NCI-H187 (cell line): Measurements from ENCODE around the gene TMEM95.
A peak's percentile ranks its signal among the peaks of the same experiment; 100 is the strongest.
"Not testable (repeated sequence)": the region's sequence is repeated elsewhere in the genome, so short reads cannot be mapped to it uniquely, and the experiment has no call there.

ENCODE experiments used
- DNase-seq, 2 experiments: peaks; one replicate each; lab custom pipeline; 2025; lab: John Stamatoyannopoulos, UW

Gene TMEM95

GRCh38 chr17:7323731-7324437 lies 31.1 kb upstream of the TMEM95 start:
- no peak for DNase-seq

- no peak for DNase-seq
These were observed 30.5 kb upstream of the TMEM95 start for GRCh38 chr17:7324438-7324779.

GRCh38 chr17:7325031-7325528 lies 29.9 kb upstream of the TMEM95 start:
- no peak for DNase-seq

GRCh38 chr17:7326186-7326585 lies 28.8 kb upstream of the TMEM95 start:
- DNase-seq: no peak

GRCh38 chr17:7327056-7327455 lies 27.9 kb upstream of the TMEM95 start:
- no peak for DNase-seq

GRCh38 chr17:7327501-7327900 lies 27.5 kb upstream of the TMEM95 start:
- no peak for DNase-seq

GRCh38 chr17:7328009-7328408 lies 26.9 kb upstream of the TMEM95 start:
- no peak for DNase-seq

- DNase-seq: no peak
These were observed 26.0 kb upstream of the TMEM95 start, which contains the start of gene NEURL4 for GRCh38 chr17:7328840-7329373. Gene NEURL4, minus strand, starts transcription at chr17:7329335. Its CDS starts 23 bp downstream, at chr17:7329312.

- DNase-seq: peak; percentile 75 to 98
These were observed 25.5 kb upstream of the TMEM95 start for GRCh38 chr17:7329374-7329996.

- peak; percentile 51 to 59 for DNase-seq
These were observed 24.8 kb upstream of the TMEM95 start for GRCh38 chr17:7329997-7330637.

- no peak for DNase-seq
These were observed 24.3 kb upstream of the TMEM95 start for GRCh38 chr17:7330638-7331015.

GRCh38 chr17:7332111-7332510 lies 22.8 kb upstream of the TMEM95 start:
- DNase-seq: no peak

GRCh38 chr17:7332600-7333069 lies 22.3 kb upstream of the TMEM95 start:
- not testable (repeated sequence) for DNase-seq

GRCh38 chr17:7334938-7335538 lies 19.9 kb upstream of the TMEM95 start:
- no peak for DNase-seq

- not testable (repeated sequence) for DNase-seq
These were observed 19.2 kb upstream of the TMEM95 start for GRCh38 chr17:7335765-7336164.

- DNase-seq: no peak
These were observed 18.4 kb upstream of the TMEM95 start, which contains the start of gene ACAP1 for GRCh38 chr17:7336240-7337175. Gene ACAP1, plus strand, starts transcription at chr17:7336529. Its CDS starts 206 bp downstream, at chr17:7336735.

- not testable (repeated sequence) for DNase-seq
These were observed 17.4 kb upstream of the TMEM95 start for GRCh38 chr17:7337600-7337999.

- DNase-seq: no peak
These were observed 14.8 kb upstream of the TMEM95 start for GRCh38 chr17:7340179-7340578.

GRCh38 chr17:7341842-7342241 lies 13.1 kb upstream of the TMEM95 start:
- no peak for DNase-seq

- DNase-seq: no peak
These were observed 11.7 kb upstream of the TMEM95 start for GRCh38 chr17:7343250-7343649.
